HG02938 (cell line): Measurements from ENCODE around the gene ATP8A2.

ENCODE experiments used
- ATAC-seq: cut with Tn5 transposase; IDR thresholded peaks from one replicate; pipeline ENCODE4 v1.9.1; 2021; ENCODE audit warnings: mild to moderate bottlenecking, moderate library complexity; ENCODE audit not compliant: unreplicated experiment

ATP8A2 gene

GRCh38 chr13:26022538-26023292, 650.9 kb downstream of the ATP8A2 start:
- ATAC-seq, result no peak

- no peak for ATAC-seq
These were observed 652.8 kb downstream of the ATP8A2 start for GRCh38 chr13:26024558-26024957.

- no peak for ATAC-seq
These were observed 653.4 kb downstream of the ATP8A2 start for GRCh38 chr13:26025196-26025595.

- no peak for ATAC-seq
These were observed 654.0 kb downstream of the ATP8A2 start for GRCh38 chr13:26025771-26026170.

GRCh38 chr13:26026211-26026610, 654.4 kb downstream of the ATP8A2 start:
- no peak for ATAC-seq

- ATAC-seq, result no peak
These were observed 657.9 kb downstream of the ATP8A2 start for GRCh38 chr13:26029581-26030136.

- ATAC-seq, result no peak
These were observed 658.6 kb downstream of the ATP8A2 start for GRCh38 chr13:26030331-26030730.

- ATAC-seq, result no peak
These were observed 662.2 kb downstream of the ATP8A2 start for GRCh38 chr13:26034018-26034417.

GRCh38 chr13:26036383-26036782, 664.6 kb downstream of the ATP8A2 start:
- ATAC-seq, result no peak

- ATAC-seq, result no peak
These were observed 665.5 kb downstream of the ATP8A2 start for GRCh38 chr13:26037302-26037701.

GRCh38 chr13:26038931-26039475, 667.2 kb downstream of the ATP8A2 start:
- ATAC-seq, result no peak

GRCh38 chr13:26041444-26041843, 669.7 kb downstream of the ATP8A2 start:
- no peak for ATAC-seq

- ATAC-seq, result no peak
These were observed 671.0 kb downstream of the ATP8A2 start for GRCh38 chr13:26042785-26043184.

GRCh38 chr13:26045142-26045541, 673.4 kb downstream of the ATP8A2 start:
- ATAC-seq, result no peak

GRCh38 chr13:26046639-26047038, 674.9 kb downstream of the ATP8A2 start:
- ATAC-seq, result no peak

GRCh38 chr13:26047040-26047439, 675.3 kb downstream of the ATP8A2 start:
- no peak for ATAC-seq

- ATAC-seq, result no peak
These were observed 677.0 kb downstream of the ATP8A2 start for GRCh38 chr13:26048741-26049140.

- ATAC-seq, result no peak
These were observed 678.9 kb downstream of the ATP8A2 start for GRCh38 chr13:26050568-26051230.

GRCh38 chr13:26051231-26051656, 679.5 kb downstream of the ATP8A2 start:
- ATAC-seq, result no peak

GRCh38 chr13:26051657-26052311, 680.0 kb downstream of the ATP8A2 start, which contains the start of gene SHISA2:
Gene SHISA2 (minus strand): TSS chr13:26052016. CDS start chr13:26050975, 1,041 bp downstream.
- ATAC-seq, result no peak

GRCh38 chr13:26052337-26052736, 680.6 kb downstream of the ATP8A2 start:
- no peak for ATAC-seq
